GM23338 (cell line): Measurements from ENCODE around the gene PCSK2. TPM values are rescaled to one million over a fixed set of nuclear protein-coding genes. Genes with fewer than 3 reads are reported as not detected.

Experiments used
- ATAC-seq: fragments of 200-7000 bp; cut with Tn5 transposase; 3 replicates; pipeline ENCODE4 v1.9.1; 2020
- DNase-seq: peaks from one replicate; pipeline ENCODE4 v3.0.0-alpha.2; 2015; ENCODE audit warnings: low spot score
- H2AFZ ChIP-seq: fragments of 200-600 bp; sonication (generic); 2 replicates; pipeline ENCODE4 v1.8.0; 2016; ENCODE audit warnings: antibody characterized with exemption, mild to moderate bottlenecking, moderate library complexity
- H3F3A ChIP-seq: fragments of 200-600 bp; sonication (generic); replicated peaks from 2 replicates; pipeline ENCODE4 v1.8.0; 2017; ENCODE audit warnings: antibody characterized with exemption, mixed run types, low read depth
- H3K27ac ChIP-seq: fragments of 200-600 bp; sonication (generic); 2 replicates; pipeline ENCODE4 v1.6.1; 2016; ENCODE audit warnings: low read depth
- H3K27me3 ChIP-seq: fragments of 200-600 bp; sonication (generic); 2 replicates; pipeline ENCODE4 v1.8.0; 2016; ENCODE audit warnings: mild to moderate bottlenecking, mixed run types, moderate library complexity; ENCODE audit not compliant: insufficient read depth
- H3K36me3 ChIP-seq: fragments of 200-600 bp; sonication (generic); 2 replicates; pipeline ENCODE4 v1.8.0; 2016; ENCODE audit warnings: mild to moderate bottlenecking; ENCODE audit not compliant: insufficient read depth
- H3K4me1 ChIP-seq: fragments of 200-600 bp; sonication (generic); 2 replicates; pipeline ENCODE4 v1.8.0; 2016; ENCODE audit warnings: mild to moderate bottlenecking, moderate library complexity; ENCODE audit not compliant: insufficient read depth
- H3K4me2 ChIP-seq: fragments of 200-600 bp; sonication (generic); 2 replicates; pipeline ENCODE4 v1.7.1; 2017; ENCODE audit warnings: mixed run types
- H3K4me3 ChIP-seq: fragments of 200-600 bp; sonication (generic); 2 replicates; pipeline ENCODE4 v1.6.1; 2016; ENCODE audit warnings: mixed run types
- H3K79me2 ChIP-seq: fragments of 200-600 bp; sonication (generic); replicated peaks from 2 replicates; pipeline ENCODE4 v1.8.0; 2017; ENCODE audit warnings: mild to moderate bottlenecking; ENCODE audit not compliant: insufficient read depth
- H3K9me2 ChIP-seq: fragments of 200-600 bp; sonication (generic); 2 replicates; pipeline ENCODE4 v1.8.0; 2017; ENCODE audit not compliant: insufficient read depth
- H4K20me1 ChIP-seq: fragments of 200-600 bp; sonication (generic); replicated peaks from 2 replicates; pipeline ENCODE4 v1.8.0; 2017; ENCODE audit warnings: mild to moderate bottlenecking; ENCODE audit not compliant: insufficient read depth
- H3K27ac Mint-ChIP-seq: 2 replicates; pipeline ENCODE4 v1.8.0; 2020; ENCODE audit warnings: inconsistent platforms, mild to moderate bottlenecking, moderate library complexity, mixed read lengths
- H3K27me3 Mint-ChIP-seq: 3 replicates; pipeline ENCODE4 v1.8.0; 2022; ENCODE audit warnings: low read depth, mild to moderate bottlenecking, moderate library complexity, mixed read lengths, inconsistent platforms; ENCODE audit not compliant: insufficient read depth, poor library complexity
- H3K36me3 Mint-ChIP-seq: 3 replicates; pipeline ENCODE4 v1.8.0; 2021; ENCODE audit warnings: low read depth, mild to moderate bottlenecking, inconsistent platforms, moderate library complexity, mixed read lengths
- H3K4me1 Mint-ChIP-seq: 3 replicates; pipeline ENCODE4 v1.8.0; 2020; ENCODE audit warnings: mild to moderate bottlenecking, inconsistent platforms, mixed read lengths
- H3K4me3 Mint-ChIP-seq: 3 replicates; pipeline ENCODE4 v1.8.0; 2021; ENCODE audit warnings: moderate library complexity, mild to moderate bottlenecking, inconsistent platforms, mixed read lengths
- H3K9me3 Mint-ChIP-seq: 3 replicates; pipeline ENCODE4 v1.8.0; 2020; ENCODE audit warnings: moderate library complexity, mild to moderate bottlenecking, inconsistent platforms, mixed read lengths
- CREB1 ChIP-seq: fragments of 250-450 bp; sonication (Bioruptor Pico); IDR thresholded peaks from 2 replicates; pipeline ENCODE4 v1.5.0; 2020; ENCODE audit warnings: low read depth, mild to moderate bottlenecking, moderate library complexity
- EZH2 ChIP-seq: fragments of 200-600 bp; sonication (generic); IDR thresholded peaks from one replicate; pipeline ENCODE4 v1.8.0; 2017; ENCODE audit warnings: antibody characterized with exemption, mild to moderate bottlenecking, low read depth; ENCODE audit not compliant: unreplicated experiment
- EZH2phosphoT487 ChIP-seq: fragments of 200-600 bp; sonication (generic); IDR thresholded peaks from one replicate; pipeline ENCODE4 v1.8.1; 2018; ENCODE audit warnings: antibody characterized with exemption; ENCODE audit not compliant: unreplicated experiment
- JUNB ChIP-seq: IDR thresholded peaks from one replicate; pipeline ENCODE4 v1.6.1; 2016; ENCODE audit warnings: antibody characterized with exemption; ENCODE audit not compliant: unreplicated experiment
- NANOG ChIP-seq: IDR thresholded peaks from 2 replicates; pipeline ENCODE4 v1.6.1; 2016; ENCODE audit warnings: antibody characterized with exemption, borderline replicate concordance
- POLR2AphosphoS5 ChIP-seq: IDR thresholded peaks from 2 replicates; pipeline ENCODE4 v1.6.1; 2016; ENCODE audit warnings: antibody characterized with exemption, low read depth
- STAT1 ChIP-seq: IDR thresholded peaks from one replicate; pipeline ENCODE4 v1.6.1; 2016; ENCODE audit warnings: antibody characterized with exemption; ENCODE audit not compliant: unreplicated experiment
- ZNF114 ChIP-seq: fragments of 250-450 bp; sonication (Bioruptor Pico); IDR thresholded peaks from 2 replicates; pipeline ENCODE4 v1.5.0; 2020; ENCODE audit warnings: mild to moderate bottlenecking, moderate library complexity
- ZNF331 ChIP-seq: fragments of 250-450 bp; sonication (Bioruptor Pico); IDR thresholded peaks from 2 replicates; pipeline ENCODE4 v1.5.0; 2020; ENCODE audit warnings: low read depth, mild to moderate bottlenecking, moderate library complexity
- polyA plus RNA-seq: library from polyadenylated mRNA; unstranded; fragments of >200 nt; fragmentation: Nextera tagmentation; extraction: Ambion mirVana; gene quantifications from 2 replicates; pipeline ENCODE4 v1.2.1, GENCODE V29; 2016
- total RNA-seq: library from RNA; depleted of rRNA; stranded (reverse); fragments of >200 nt; shearing (Covaris generic); gene quantifications from 2 replicates; pipeline ENCODE4 v1.2.3, GENCODE V29; 2014
- TF ChIP-seq, protein P1 (sequence below): IDR thresholded peaks from 2 replicates; pipeline ENCODE4 v1.6.1; 2016; ENCODE audit warnings: antibody characterized with exemption
- TF ChIP-seq, protein P2 (sequence below): fragments of 250-450 bp; sonication (Bioruptor Pico); IDR thresholded peaks from 2 replicates; pipeline ENCODE4 v1.5.0; 2020; ENCODE audit warnings: mild to moderate bottlenecking, moderate library complexity
- TF ChIP-seq, protein P3 (sequence below), 2 experiments: fragments of 200-600 bp in 1 of 2; sonication (generic) in 1 of 2; conservative IDR thresholded peaks; 2 replicates each; pipeline versions ENCODE4 v1.5.1 to v1.6.1; 2016 to 2017; ENCODE audit warnings: antibody characterized with exemption in 2 of 2, low read depth in 2 of 2, mild to moderate bottlenecking in 2 of 2, moderate library complexity in 1 of 2

PCSK2 gene
- total and polyA plus RNA-seq, 2 experiments from 2014 or later = 0.37 to 1.1 TPM

DNA sequence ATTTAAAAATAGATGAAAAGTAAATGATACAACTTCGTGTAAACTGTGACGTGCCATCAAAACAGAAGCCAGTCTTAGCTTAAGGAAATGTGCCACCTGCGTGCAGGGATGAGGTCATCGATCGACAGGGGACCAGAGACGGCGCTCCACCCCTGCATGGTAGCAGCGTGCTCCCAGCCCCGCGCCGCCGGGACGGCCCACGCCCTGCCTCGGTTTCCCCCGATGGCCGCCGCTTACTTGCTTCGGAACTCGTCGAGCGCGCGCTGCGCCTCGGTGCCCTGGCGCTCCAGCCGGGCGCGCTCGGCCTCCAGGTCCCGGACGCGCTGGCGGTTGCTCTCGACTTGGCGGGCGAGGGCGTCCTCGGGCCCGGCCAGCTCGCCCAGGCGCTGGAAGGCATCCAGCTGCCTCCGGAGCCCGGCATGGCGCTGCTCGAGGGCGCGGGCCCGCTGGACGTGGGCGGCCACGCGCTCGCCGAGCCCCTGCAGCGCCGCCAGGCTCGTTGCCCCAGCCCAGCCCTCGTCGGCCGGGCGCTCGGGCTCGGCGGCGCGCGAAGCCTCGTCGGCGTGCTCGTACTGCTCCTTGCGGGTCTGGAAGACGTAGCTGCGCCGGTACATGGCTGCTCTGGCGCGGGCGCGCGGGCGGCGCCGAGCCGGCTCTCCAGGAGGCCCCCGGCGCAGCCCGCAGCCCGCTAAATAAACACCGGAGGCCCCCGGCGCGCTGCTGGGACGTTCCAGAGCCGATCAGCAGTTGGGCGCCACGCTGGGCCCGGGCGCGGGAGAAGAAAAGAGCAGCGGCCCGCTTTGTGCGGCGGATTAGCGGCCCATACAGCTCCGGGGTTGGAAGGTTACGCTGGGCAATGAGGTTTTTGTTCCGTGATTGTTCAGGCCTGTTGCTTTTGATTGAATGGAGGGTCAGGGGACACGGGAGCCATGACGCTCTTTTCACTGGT, 304.1 kb downstream of the PCSK2 start, which contains the start of gene BFSP1 (continued):
- no peak for TF ChIP-seq ZNF331 (CRISPR knock-in tag)
- TF ChIP-seq, protein P1, sequence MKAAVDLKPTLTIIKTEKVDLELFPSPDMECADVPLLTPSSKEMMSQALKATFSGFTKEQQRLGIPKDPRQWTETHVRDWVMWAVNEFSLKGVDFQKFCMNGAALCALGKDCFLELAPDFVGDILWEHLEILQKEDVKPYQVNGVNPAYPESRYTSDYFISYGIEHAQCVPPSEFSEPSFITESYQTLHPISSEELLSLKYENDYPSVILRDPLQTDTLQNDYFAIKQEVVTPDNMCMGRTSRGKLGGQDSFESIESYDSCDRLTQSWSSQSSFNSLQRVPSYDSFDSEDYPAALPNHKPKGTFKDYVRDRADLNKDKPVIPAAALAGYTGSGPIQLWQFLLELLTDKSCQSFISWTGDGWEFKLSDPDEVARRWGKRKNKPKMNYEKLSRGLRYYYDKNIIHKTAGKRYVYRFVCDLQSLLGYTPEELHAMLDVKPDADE = no peak
- no peak for TF ChIP-seq EZH2
- peak; percentile 23; the same call in 1 of the 2 replicates for TF ChIP-seq CREB1 (CRISPR knock-in tag)
- no peak for TF ChIP-seq JUNB

DNA sequence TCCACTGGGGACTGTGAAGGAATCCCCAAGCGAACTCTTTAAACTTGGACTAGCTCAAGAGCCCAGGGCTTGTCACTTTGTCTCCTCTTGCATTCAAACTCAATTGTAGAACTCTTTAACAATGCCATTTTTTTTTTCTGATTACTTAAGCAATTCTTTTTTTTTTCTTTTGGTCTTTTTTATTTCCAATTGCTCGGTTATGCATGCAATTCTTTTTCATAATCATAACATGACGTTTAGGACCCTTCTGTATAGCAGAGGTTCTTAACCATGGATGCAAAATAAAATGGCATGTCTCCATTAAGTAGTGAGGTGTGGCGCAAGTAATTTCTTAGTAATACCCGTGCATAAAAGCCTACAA, 304.8 kb downstream of the PCSK2 start:
- H3K27me3 Mint-ChIP-seq = peaks cover 10% of the 10 kb centered on the region
- peak overlapping the region; percentile 86 for H3K4me3 Mint-ChIP-seq
- no peak for DNase-seq
- Histone ChIP-seq H3K4me3 (peak overlapping the region; percentile 56), H3K27me3 (peaks cover 23% of the 10 kb centered on the region), H3K36me3 (no peaks in the 10 kb centered on the region), H3K9me2 (no peaks in the 10 kb centered on the region), H2AFZ (peak overlapping the region; percentile 8; the same call in 1 of the 2 replicates), H3K4me1 (peaks cover 16% of the 10 kb centered on the region), H3K4me2 (peak overlapping the region; percentile 76), H3K27ac (0 out of 2 replicates have a peak overlapping the region, but pooled peaks have one; percentile 7), H3F3A (peaks cover 11% of the 10 kb centered on the region), H3K79me2 (no peaks in the 10 kb centered on the region), H4K20me1 (no peaks in the 10 kb centered on the region)
- H3K9me3 Mint-ChIP-seq = peaks cover 2% of the 10 kb centered on the region; the same call in 2 of the 3 replicates
- peaks cover under 1% of the 10 kb centered on the region; the same call in 2 of the 3 replicates for H3K36me3 Mint-ChIP-seq
- ATAC-seq = no peak
- H3K27ac Mint-ChIP-seq = peak overlapping the region; percentile 88
- peaks cover 14% of the 10 kb centered on the region for H3K4me1 Mint-ChIP-seq
- no peak for TF ChIP-seq POLR2AphosphoS5
- no peak for TF ChIP-seq ZNF114 (CRISPR knock-in tag)
- no peak for TF ChIP-seq EZH2
- TF ChIP-seq ZNF331 (CRISPR knock-in tag) = no peak
- no peak for TF ChIP-seq EZH2phosphoT487
- TF ChIP-seq, protein P1 = no peak
- no peak for TF ChIP-seq NANOG
- no peak for TF ChIP-seq JUNB
- no peak for TF ChIP-seq STAT1
- TF ChIP-seq, protein P2, sequence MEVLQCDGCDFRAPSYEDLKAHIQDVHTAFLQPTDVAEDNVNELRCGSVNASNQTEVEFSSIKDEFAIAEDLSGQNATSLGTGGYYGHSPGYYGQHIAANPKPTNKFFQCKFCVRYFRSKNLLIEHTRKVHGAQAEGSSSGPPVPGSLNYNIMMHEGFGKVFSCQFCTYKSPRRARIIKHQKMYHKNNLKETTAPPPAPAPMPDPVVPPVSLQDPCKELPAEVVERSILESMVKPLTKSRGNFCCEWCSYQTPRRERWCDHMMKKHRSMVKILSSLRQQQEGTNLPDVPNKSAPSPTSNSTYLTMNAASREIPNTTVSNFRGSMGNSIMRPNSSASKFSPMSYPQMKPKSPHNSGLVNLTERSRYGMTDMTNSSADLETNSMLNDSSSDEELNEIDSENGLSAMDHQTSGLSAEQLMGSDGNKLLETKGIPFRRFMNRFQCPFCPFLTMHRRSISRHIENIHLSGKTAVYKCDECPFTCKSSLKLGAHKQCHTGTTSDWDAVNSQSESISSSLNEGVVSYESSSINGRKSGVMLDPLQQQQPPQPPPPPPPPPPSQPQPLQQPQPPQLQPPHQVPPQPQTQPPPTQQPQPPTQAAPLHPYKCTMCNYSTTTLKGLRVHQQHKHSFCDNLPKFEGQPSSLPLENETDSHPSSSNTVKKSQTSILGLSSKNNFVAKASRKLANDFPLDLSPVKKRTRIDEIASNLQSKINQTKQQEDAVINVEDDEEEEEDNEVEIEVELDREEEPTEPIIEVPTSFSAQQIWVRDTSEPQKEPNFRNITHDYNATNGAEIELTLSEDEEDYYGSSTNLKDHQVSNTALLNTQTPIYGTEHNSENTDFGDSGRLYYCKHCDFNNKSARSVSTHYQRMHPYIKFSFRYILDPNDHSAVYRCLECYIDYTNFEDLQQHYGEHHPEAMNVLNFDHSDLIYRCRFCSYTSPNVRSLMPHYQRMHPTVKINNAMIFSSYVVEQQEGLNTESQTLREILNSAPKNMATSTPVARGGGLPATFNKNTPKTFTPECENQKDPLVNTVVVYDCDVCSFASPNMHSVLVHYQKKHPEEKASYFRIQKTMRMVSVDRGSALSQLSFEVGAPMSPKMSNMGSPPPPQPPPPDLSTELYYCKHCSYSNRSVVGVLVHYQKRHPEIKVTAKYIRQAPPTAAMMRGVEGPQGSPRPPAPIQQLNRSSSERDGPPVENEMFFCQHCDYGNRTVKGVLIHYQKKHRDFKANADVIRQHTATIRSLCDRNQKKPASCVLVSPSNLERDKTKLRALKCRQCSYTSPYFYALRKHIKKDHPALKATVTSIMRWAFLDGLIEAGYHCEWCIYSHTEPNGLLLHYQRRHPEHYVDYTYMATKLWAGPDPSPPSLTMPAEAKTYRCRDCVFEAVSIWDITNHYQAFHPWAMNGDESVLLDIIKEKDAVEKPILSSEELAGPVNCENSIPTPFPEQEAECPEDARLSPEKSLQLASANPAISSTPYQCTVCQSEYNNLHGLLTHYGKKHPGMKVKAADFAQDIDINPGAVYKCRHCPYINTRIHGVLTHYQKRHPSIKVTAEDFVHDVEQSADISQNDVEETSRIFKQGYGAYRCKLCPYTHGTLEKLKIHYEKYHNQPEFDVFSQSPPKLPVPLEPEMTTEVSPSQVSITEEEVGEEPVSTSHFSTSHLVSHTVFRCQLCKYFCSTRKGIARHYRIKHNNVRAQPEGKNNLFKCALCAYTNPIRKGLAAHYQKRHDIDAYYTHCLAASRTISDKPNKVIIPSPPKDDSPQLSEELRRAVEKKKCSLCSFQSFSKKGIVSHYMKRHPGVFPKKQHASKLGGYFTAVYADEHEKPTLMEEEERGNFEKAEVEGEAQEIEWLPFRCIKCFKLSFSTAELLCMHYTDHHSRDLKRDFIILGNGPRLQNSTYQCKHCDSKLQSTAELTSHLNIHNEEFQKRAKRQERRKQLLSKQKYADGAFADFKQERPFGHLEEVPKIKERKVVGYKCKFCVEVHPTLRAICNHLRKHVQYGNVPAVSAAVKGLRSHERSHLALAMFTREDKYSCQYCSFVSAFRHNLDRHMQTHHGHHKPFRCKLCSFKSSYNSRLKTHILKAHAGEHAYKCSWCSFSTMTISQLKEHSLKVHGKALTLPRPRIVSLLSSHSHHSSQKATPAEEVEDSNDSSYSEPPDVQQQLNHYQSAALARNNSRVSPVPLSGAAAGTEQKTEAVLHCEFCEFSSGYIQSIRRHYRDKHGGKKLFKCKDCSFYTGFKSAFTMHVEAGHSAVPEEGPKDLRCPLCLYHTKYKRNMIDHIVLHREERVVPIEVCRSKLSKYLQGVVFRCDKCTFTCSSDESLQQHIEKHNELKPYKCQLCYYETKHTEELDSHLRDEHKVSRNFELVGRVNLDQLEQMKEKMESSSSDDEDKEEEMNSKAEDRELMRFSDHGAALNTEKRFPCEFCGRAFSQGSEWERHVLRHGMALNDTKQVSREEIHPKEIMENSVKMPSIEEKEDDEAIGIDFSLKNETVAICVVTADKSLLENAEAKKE (CRISPR knock-in tag) = no peak
- no peak for TF ChIP-seq CREB1 (CRISPR knock-in tag)
- TF ChIP-seq, protein P3, sequence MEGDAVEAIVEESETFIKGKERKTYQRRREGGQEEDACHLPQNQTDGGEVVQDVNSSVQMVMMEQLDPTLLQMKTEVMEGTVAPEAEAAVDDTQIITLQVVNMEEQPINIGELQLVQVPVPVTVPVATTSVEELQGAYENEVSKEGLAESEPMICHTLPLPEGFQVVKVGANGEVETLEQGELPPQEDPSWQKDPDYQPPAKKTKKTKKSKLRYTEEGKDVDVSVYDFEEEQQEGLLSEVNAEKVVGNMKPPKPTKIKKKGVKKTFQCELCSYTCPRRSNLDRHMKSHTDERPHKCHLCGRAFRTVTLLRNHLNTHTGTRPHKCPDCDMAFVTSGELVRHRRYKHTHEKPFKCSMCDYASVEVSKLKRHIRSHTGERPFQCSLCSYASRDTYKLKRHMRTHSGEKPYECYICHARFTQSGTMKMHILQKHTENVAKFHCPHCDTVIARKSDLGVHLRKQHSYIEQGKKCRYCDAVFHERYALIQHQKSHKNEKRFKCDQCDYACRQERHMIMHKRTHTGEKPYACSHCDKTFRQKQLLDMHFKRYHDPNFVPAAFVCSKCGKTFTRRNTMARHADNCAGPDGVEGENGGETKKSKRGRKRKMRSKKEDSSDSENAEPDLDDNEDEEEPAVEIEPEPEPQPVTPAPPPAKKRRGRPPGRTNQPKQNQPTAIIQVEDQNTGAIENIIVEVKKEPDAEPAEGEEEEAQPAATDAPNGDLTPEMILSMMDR (conservative IDR thresholded peaks at IDR 0.05; ENCODE audit: low read depth in 2 of 2) = no peak
